ENCODE results near the gene THOC2.

THOC2 gene

DNA sequence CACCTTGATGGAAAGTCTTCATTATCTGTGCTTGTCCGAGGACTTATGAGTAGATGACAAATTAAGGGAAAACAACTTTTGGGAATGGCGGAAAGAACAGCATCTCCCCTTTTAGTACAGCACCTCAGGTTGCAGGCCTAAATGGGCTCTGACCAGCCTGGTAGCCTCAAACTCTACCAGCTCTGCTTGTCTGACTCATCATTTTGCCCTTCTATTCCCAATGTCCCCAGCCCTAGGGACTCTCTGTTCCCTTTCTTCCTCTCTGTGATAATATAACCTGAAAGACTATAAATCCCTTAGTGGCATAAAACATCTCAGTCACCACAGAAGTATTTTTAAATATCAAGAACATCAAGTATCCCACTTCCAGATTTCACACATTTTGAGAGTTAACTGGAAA, 121.9 kb downstream of the THOC2 start:
- Histone ChIP-seq H3K27me3 (ENCODE audit: insufficient read depth, poor library complexity, severe bottlenecking) (no peaks in the 10 kb centered on the region), H3K4me3 (replicated peaks; ENCODE audit: insufficient read depth, low read length) (no peak overlapping the region), H3K27ac (replicated peaks) (no peak overlapping the region)
- DNase-seq (ENCODE audit: low read depth in 1 of 2, low spot score in 1 of 2): no peak
- TF ChIP-seq POLR2AphosphoS5 (IDR thresholded peaks at IDR 0.05; ENCODE audit: low read depth) (no peak), GABPA (IDR thresholded peaks at IDR 0.05; ENCODE audit: low read depth) (no peak), SPI1 (IDR thresholded peaks at IDR 0.05; ENCODE audit: borderline replicate concordance, low read depth) (no peak)
- TF ChIP-seq, protein P1, sequence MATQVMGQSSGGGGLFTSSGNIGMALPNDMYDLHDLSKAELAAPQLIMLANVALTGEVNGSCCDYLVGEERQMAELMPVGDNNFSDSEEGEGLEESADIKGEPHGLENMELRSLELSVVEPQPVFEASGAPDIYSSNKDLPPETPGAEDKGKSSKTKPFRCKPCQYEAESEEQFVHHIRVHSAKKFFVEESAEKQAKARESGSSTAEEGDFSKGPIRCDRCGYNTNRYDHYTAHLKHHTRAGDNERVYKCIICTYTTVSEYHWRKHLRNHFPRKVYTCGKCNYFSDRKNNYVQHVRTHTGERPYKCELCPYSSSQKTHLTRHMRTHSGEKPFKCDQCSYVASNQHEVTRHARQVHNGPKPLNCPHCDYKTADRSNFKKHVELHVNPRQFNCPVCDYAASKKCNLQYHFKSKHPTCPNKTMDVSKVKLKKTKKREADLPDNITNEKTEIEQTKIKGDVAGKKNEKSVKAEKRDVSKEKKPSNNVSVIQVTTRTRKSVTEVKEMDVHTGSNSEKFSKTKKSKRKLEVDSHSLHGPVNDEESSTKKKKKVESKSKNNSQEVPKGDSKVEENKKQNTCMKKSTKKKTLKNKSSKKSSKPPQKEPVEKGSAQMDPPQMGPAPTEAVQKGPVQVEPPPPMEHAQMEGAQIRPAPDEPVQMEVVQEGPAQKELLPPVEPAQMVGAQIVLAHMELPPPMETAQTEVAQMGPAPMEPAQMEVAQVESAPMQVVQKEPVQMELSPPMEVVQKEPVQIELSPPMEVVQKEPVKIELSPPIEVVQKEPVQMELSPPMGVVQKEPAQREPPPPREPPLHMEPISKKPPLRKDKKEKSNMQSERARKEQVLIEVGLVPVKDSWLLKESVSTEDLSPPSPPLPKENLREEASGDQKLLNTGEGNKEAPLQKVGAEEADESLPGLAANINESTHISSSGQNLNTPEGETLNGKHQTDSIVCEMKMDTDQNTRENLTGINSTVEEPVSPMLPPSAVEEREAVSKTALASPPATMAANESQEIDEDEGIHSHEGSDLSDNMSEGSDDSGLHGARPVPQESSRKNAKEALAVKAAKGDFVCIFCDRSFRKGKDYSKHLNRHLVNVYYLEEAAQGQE (IDR thresholded peaks at IDR 0.05; ENCODE audit: insufficient replicate concordance, low read depth): no peak
- TF ChIP-seq, protein P2, sequence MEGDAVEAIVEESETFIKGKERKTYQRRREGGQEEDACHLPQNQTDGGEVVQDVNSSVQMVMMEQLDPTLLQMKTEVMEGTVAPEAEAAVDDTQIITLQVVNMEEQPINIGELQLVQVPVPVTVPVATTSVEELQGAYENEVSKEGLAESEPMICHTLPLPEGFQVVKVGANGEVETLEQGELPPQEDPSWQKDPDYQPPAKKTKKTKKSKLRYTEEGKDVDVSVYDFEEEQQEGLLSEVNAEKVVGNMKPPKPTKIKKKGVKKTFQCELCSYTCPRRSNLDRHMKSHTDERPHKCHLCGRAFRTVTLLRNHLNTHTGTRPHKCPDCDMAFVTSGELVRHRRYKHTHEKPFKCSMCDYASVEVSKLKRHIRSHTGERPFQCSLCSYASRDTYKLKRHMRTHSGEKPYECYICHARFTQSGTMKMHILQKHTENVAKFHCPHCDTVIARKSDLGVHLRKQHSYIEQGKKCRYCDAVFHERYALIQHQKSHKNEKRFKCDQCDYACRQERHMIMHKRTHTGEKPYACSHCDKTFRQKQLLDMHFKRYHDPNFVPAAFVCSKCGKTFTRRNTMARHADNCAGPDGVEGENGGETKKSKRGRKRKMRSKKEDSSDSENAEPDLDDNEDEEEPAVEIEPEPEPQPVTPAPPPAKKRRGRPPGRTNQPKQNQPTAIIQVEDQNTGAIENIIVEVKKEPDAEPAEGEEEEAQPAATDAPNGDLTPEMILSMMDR (IDR thresholded peaks at IDR 0.05; ENCODE audit: insufficient read depth, low read length): no peak

DNA sequence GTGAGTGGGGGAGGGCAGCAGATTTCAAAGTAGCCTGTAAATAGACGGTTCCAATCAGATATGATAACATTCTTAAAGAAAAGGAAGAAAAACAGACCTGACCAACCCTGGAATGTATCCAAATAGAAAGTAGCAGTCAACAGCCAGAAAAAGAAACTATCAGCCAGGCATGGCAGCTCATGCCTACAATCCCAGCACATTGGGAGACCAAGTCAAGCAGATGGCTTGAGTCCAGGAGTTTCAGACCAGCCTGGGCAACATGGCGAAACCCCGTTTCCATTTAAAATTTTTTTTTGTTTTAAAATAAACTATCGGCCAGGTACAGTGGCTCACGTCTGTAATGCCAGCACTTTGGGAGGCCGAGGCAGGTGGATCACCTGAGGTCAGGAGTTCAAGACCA, 125.0 kb downstream of the THOC2 start:
- TF ChIP-seq, protein P1 (IDR thresholded peaks at IDR 0.05; ENCODE audit: insufficient replicate concordance, low read depth): no peak
- TF ChIP-seq POLR2AphosphoS5 (IDR thresholded peaks at IDR 0.05; ENCODE audit: low read depth) (no peak), SPI1 (IDR thresholded peaks at IDR 0.05; ENCODE audit: borderline replicate concordance, low read depth) (no peak), GABPA (IDR thresholded peaks at IDR 0.05; ENCODE audit: low read depth) (no peak)
- TF ChIP-seq, protein P2 (IDR thresholded peaks at IDR 0.05; ENCODE audit: insufficient read depth, low read length): no peak
- no peaks in the 10 kb centered on the region for H3K27me3 ChIP-seq (ENCODE audit: insufficient read depth, poor library complexity, severe bottlenecking)
- no peak overlapping the region for H3K27ac ChIP-seq (replicated peaks)
- no peak for DNase-seq (ENCODE audit: low read depth in 1 of 2, low spot score in 1 of 2)
- no peak overlapping the region for H3K4me3 ChIP-seq (replicated peaks; ENCODE audit: insufficient read depth, low read length)

DNA sequence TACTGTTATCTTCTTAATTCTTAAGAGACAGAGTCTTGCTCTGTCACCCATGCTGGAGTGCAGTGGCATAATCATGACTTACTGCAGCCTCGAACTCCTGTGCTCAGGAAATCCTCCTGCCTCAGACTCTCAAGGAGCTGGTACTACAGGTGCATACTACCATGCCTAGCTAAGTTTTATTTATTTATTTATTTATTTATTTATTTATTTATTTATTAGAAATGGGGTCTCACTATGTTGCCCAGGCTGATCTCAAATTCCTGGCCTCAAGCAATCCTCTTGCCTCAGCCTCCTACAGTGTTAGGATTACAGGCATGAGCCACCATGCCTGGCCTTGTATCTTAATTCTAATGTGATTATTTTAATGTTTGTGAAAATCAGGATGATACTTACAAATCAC, 125.6 kb downstream of the THOC2 start:
- TF ChIP-seq POLR2AphosphoS5 (IDR thresholded peaks at IDR 0.05; ENCODE audit: low read depth) (no peak), SPI1 (IDR thresholded peaks at IDR 0.05; ENCODE audit: borderline replicate concordance, low read depth) (no peak), GABPA (IDR thresholded peaks at IDR 0.05; ENCODE audit: low read depth) (no peak)
- TF ChIP-seq, protein P2 (IDR thresholded peaks at IDR 0.05; ENCODE audit: insufficient read depth, low read length): no peak
- no peaks in the 10 kb centered on the region for H3K27me3 ChIP-seq (ENCODE audit: insufficient read depth, poor library complexity, severe bottlenecking)
- H3K4me3 ChIP-seq (replicated peaks; ENCODE audit: insufficient read depth, low read length): no peak overlapping the region
- no peak for DNase-seq (ENCODE audit: low read depth in 1 of 2, low spot score in 1 of 2)
- no peak overlapping the region for H3K27ac ChIP-seq (replicated peaks)

DNA sequence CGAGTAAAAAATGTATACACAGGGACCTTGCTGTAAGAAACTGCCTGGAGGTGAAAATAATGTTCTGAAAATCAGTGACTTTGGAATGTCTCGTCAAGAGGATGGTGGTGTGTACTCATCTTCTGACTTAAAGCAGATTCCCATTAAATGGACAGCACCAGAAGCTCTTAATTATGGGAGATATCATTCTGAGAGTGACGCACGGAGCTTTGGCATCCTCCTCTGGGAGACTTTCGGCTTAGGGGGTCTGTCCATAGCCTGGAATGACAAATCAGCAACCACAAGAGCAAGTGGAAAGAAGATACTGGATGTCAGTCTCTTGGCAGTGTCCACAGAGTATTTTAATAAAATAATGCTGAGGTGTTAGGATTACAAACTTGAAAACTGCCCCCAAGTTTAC, 129.4 kb downstream of the THOC2 start:
- no peak for TF ChIP-seq GABPA (IDR thresholded peaks at IDR 0.05; ENCODE audit: low read depth)
- no peak for TF ChIP-seq POLR2AphosphoS5 (IDR thresholded peaks at IDR 0.05; ENCODE audit: low read depth)
- TF ChIP-seq, protein P2 (IDR thresholded peaks at IDR 0.05; ENCODE audit: insufficient read depth, low read length): no peak
- no peak for TF ChIP-seq SPI1 (IDR thresholded peaks at IDR 0.05; ENCODE audit: borderline replicate concordance, low read depth)
- TF ChIP-seq, protein P1 (IDR thresholded peaks at IDR 0.05; ENCODE audit: insufficient replicate concordance, low read depth): no peak
- H3K27me3 ChIP-seq (ENCODE audit: insufficient read depth, poor library complexity, severe bottlenecking): no peaks in the 10 kb centered on the region
- H3K27ac ChIP-seq (replicated peaks): no peak overlapping the region
- H3K4me3 ChIP-seq (replicated peaks; ENCODE audit: insufficient read depth, low read length): no peak overlapping the region
- DNase-seq (ENCODE audit: low read depth in 1 of 2, low spot score in 1 of 2): no peak
